Measurements from ENCODE around the gene PPFIA3.
A peak's percentile ranks its signal among the peaks of the same experiment; 100 is the strongest.
"Not testable (repeated sequence)": the region's sequence is repeated elsewhere in the genome, so short reads cannot be mapped to it uniquely, and the experiment has no call there.

Gene PPFIA3

GRCh38 chr19:49127225-49127624, 7.9 kb downstream of the PPFIA3 start:
- not testable (repeated sequence) for H3K9me3 Mint-ChIP-seq; H3K4me1 Mint-ChIP-seq (ENCODE audit: low read depth); H3K4me3 Mint-ChIP-seq; H3K27ac Mint-ChIP-seq; H3K27me3 Mint-ChIP-seq (ENCODE audit: low read depth); H3K36me3 Mint-ChIP-seq (ENCODE audit: low read depth)

DNA sequence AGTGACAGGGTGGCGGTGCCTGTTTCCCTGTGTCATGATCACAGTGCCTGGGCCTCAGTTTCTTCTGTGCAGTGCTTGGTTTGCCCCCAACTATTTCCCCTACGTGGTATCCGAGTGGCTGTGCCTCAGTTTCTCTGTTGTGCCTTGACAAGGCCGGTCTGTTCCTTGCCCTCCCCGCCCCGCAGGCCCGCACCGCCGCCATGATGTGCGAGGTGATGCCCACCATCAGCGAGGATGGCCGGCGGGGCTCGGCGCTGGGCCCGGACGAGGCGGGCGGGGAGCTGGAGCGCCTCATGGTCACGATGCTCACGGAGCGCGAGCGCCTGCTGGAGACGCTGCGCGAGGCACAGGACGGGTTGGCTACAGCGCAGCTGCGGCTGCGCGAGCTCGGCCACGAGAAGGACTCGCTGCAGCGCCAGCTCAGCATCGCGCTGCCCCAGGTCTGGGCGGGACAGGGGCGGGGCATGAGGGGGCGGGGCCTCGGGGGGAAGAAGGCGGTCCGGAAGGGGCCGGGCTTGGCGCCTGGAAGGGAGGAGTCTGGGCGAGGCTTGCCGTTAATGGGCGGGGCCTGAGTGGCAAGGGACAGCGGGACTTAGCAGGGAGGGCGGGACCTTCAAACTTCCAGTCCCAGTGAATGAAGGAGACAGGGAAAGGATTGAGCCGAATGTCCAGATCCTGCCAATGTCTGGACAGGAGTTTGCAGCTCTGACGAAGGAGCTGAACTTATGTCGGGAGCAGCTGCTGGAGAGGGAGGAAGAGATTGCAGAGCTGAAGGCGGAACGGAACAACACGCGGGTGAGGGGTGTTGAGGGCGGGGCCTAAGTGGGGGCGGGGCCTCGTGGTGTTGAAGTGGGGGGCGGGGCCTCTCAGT, 8.6 kb downstream of the PPFIA3 start:
- H3K9me3 Mint-ChIP-seq, result no peaks in the 10 kb centered on the region
- H3K36me3 Mint-ChIP-seq (ENCODE audit: low read depth), result no peaks in the 10 kb centered on the region
- H3K27ac Mint-ChIP-seq, result peak overlapping the region; percentile 75
- H3K27me3 Mint-ChIP-seq (ENCODE audit: low read depth), result peaks cover 5% of the 10 kb centered on the region
- peak overlapping the region; percentile 92 for H3K4me3 Mint-ChIP-seq
- H3K4me1 Mint-ChIP-seq (ENCODE audit: low read depth), result peaks cover 12% of the 10 kb centered on the region

DNA sequence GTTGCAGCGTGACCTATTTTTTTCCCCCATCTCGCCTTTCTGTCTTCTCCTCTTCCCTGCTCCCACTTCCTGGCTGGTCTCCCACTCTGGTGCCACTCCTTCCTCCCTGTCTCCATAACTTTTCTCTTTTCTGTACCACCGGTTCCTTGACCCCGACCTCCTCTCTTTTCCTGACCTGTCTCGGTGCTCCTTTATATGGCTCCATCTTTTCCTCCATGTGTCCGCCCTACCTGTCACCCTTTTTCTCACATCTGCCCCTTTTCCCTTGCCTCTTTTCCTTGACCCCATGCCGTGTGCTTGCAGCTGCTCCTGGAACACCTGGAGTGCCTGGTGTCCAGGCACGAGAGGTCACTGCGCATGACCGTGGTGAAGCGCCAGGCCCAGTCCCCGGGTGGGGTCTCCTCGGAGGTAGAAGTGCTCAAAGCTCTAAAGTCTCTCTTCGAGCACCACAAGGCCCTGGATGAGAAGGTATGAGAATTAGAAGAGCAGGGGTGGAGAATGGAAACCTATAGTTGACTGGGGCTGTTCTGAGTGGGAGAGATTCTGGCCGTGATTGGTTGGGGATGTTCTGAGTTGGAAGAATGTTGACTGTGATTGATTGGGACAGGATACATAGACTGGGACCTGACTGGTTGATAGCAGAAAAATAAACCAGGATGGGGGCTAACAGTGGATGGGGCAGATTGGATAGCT, 9.3 kb downstream of the PPFIA3 start:
- Mint-ChIP-seq H3K36me3 (ENCODE audit: low read depth) (peaks cover 1% of the 10 kb centered on the region), H3K4me3 (peak overlapping the region; percentile 92), H3K27ac (peak overlapping the region; percentile 11), H3K27me3 (ENCODE audit: low read depth) (peaks cover 2% of the 10 kb centered on the region), H3K4me1 (ENCODE audit: low read depth) (peaks cover 16% of the 10 kb centered on the region), H3K9me3 (no peaks in the 10 kb centered on the region)

- no peak overlapping the region for H3K4me3 Mint-ChIP-seq
- H3K27ac Mint-ChIP-seq, result no peak overlapping the region
- H3K4me1 Mint-ChIP-seq (ENCODE audit: low read depth), result peaks cover 20% of the 10 kb centered on the region
Measured at GRCh38 chr19:49129238-49129583, 9.9 kb downstream of the PPFIA3 start.

DNA sequence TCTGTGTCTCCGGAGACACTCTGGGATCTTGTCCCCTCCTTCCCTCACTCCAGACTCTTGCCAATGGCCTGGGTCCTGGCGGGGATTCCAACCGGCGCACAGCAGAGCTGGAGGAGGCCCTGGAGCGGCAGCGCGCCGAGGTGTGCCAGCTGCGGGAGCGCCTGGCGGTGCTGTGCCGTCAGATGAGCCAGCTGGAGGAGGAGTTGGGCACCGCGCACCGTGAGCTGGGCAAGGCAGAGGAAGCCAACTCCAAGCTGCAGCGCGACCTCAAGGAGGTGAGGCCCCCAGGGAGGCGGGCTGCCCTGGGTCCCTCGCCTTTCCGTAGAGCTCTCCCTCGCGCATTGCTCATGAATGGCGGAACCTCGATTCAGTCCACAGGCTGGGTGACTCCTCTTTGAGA, 11.0 kb downstream of the PPFIA3 start:
- Mint-ChIP-seq H3K4me3 (no peak overlapping the region), H3K36me3 (ENCODE audit: low read depth) (peaks cover 1% of the 10 kb centered on the region), H3K27me3 (ENCODE audit: low read depth) (no peaks in the 10 kb centered on the region), H3K27ac (no peak overlapping the region), H3K4me1 (ENCODE audit: low read depth) (peaks cover 21% of the 10 kb centered on the region), H3K9me3 (no peaks in the 10 kb centered on the region)

More at GRCh38 chr19:49129238-49129583, 9.9 kb downstream of the PPFIA3 start:
- Mint-ChIP-seq H3K36me3 (ENCODE audit: low read depth) (peaks cover 1% of the 10 kb centered on the region), H3K27me3 (ENCODE audit: low read depth) (no peaks in the 10 kb centered on the region), H3K9me3 (no peaks in the 10 kb centered on the region)

DNA sequence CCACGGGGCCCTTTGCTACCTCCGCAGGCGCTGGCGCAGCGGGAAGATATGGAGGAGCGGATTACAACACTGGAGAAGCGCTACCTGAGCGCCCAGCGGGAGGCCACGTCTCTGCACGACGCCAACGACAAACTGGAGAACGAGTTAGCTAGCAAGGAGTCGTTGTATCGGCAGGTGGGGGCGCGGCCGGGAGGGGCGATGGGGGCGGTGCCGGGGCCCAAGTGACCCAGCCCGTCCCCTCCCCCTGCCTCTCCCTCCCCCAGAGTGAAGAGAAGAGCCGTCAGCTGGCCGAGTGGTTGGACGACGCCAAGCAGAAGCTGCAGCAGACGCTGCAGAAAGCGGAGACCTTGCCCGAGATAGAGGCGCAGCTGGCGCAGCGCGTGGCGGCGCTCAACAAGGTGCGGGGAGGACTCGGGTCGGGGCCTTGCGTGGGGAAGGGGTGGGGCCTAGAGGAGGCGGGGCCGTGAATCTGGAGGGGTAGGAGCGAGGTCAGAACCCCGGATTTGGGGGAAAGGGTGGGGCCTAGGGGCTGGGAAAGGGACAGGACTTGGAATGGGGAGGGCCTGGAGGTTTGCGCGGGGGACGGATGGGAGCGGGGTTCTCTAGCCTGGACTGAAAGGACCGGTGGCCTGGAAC, 13.7 kb downstream of the PPFIA3 start:
- H3K27ac Mint-ChIP-seq, result no peak overlapping the region
- no peaks in the 10 kb centered on the region for H3K27me3 Mint-ChIP-seq (ENCODE audit: low read depth)
- H3K9me3 Mint-ChIP-seq, result no peaks in the 10 kb centered on the region
- peaks cover 1% of the 10 kb centered on the region for H3K36me3 Mint-ChIP-seq (ENCODE audit: low read depth)
- peaks cover 20% of the 10 kb centered on the region for H3K4me1 Mint-ChIP-seq (ENCODE audit: low read depth)
- H3K4me3 Mint-ChIP-seq, result peak overlapping the region; percentile 87

DNA sequence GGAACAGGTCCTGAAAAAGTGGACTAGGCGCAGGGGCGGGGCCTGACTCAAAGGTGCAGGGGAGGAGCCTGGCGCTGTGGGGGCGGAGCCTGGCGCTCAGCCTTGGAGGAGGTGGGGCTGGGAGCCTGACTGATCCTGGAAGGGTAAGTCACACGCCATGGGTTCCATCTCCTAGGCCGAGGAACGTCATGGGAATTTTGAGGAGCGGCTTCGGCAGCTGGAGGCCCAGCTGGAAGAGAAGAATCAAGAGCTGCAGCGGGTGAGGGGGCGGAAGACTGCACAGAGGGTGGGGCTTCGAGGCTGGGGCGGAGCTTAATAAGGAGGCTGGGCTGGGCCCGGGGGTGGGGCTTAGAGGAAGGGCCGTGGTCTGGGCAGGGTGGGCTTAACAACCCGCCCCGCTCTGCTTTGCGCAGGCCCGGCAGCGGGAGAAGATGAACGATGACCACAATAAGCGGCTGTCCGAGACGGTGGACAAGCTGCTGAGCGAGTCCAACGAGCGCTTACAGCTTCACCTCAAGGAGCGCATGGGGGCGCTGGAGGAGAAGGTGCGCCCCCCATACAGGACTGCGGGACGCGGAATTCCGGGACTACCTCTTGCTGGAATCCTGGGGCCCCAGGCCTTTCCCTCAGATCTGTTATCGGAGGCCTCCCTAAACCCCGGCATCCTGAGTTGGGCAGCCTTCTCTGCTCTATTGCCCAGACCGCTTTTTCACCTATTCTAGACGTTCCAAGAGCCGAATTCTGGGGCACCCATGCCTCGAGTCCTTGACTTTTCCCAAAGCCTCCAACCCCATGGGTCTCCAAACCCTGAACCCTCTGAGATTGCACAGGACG, 14.5 kb downstream of the PPFIA3 start:
- peak overlapping the region; percentile 36 for H3K27ac Mint-ChIP-seq
- H3K9me3 Mint-ChIP-seq, result no peaks in the 10 kb centered on the region
- peaks cover 15% of the 10 kb centered on the region for H3K4me1 Mint-ChIP-seq (ENCODE audit: low read depth)
- H3K27me3 Mint-ChIP-seq (ENCODE audit: low read depth), result no peaks in the 10 kb centered on the region
- peaks cover 1% of the 10 kb centered on the region for H3K36me3 Mint-ChIP-seq (ENCODE audit: low read depth)
- peak overlapping the region; percentile 87 for H3K4me3 Mint-ChIP-seq

DNA sequence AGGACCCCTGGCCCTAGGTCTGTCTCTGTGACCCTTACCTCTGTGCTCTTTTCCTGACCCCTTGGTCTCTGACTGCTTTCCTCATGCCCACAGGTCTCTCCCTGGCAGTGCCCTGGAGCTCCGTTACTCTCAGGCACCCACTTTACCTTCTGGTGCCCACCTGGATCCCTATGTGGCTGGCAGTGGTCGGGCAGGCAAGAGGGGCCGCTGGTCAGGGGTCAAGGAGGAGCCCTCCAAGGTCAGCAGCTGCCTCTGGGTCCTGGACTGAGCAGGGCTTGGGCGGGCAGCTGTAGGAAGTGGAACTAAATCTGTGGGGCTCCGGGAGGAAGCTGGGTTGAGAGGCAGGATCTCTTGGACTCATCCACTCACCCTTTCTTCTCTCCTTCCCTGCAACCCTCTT, 16.3 kb downstream of the PPFIA3 start:
- H3K9me3 Mint-ChIP-seq, result no peaks in the 10 kb centered on the region
- peaks cover 1% of the 10 kb centered on the region for H3K36me3 Mint-ChIP-seq (ENCODE audit: low read depth)
- peaks cover 13% of the 10 kb centered on the region for H3K4me1 Mint-ChIP-seq (ENCODE audit: low read depth)
- no peak overlapping the region for H3K4me3 Mint-ChIP-seq
- H3K27ac Mint-ChIP-seq, result no peak overlapping the region
- H3K27me3 Mint-ChIP-seq (ENCODE audit: low read depth), result no peaks in the 10 kb centered on the region

DNA sequence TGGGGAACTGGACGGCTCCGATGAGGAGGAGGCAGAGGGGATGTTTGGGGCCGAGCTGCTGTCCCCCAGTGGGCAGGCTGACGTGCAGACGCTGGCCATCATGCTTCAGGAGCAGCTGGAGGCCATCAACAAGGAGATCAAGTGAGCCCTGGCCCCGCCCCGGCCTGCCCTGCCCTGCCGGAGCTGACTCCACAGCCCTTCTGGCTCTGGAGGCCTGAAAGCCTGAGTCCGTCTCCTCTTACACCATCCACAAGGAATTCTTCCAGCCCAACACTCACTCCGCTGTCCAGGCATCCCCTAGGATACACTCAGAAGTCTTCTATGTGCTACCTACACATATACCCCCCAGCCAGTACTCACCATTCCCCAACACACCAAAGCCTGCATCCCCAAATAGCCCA, 17.4 kb downstream of the PPFIA3 start:
- H3K9me3 Mint-ChIP-seq, result no peaks in the 10 kb centered on the region
- H3K4me1 Mint-ChIP-seq (ENCODE audit: low read depth), result peaks cover 15% of the 10 kb centered on the region
- no peak overlapping the region for H3K4me3 Mint-ChIP-seq
- no peak overlapping the region for H3K27ac Mint-ChIP-seq
- peaks cover 1% of the 10 kb centered on the region for H3K36me3 Mint-ChIP-seq (ENCODE audit: low read depth)
- no peaks in the 10 kb centered on the region for H3K27me3 Mint-ChIP-seq (ENCODE audit: low read depth)

- Mint-ChIP-seq H3K36me3 (ENCODE audit: low read depth) (no peaks in the 10 kb centered on the region), H3K4me1 (ENCODE audit: low read depth) (peaks cover 16% of the 10 kb centered on the region), H3K27ac (no peak overlapping the region), H3K27me3 (ENCODE audit: low read depth) (peaks cover 3% of the 10 kb centered on the region), H3K4me3 (peak overlapping the region; percentile 23), H3K9me3 (no peaks in the 10 kb centered on the region)
Measured at GRCh38 chr19:49140951-49141350, 21.6 kb downstream of the PPFIA3 start.

DNA sequence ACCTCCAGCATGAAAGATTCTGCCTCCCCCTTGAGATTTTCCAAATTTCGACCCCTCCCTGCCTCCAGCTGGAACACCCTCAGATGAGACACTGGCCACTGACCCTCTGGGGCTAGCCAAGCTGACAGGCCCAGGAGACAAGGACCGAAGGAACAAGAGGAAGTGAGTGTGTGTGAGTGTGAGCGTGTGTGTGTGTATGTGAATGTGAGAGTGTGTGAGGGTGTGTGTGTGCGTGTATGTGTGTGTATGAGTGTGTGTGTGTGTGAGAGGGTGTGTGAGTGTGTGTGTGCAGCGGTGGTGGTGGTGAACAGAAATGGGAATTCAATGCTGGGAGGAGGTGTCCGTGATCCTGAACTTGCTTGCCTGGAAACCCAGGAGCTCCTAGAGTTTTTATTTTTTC, 22.0 kb downstream of the PPFIA3 start:
- peaks cover 5% of the 10 kb centered on the region for H3K27me3 Mint-ChIP-seq (ENCODE audit: low read depth)
- H3K4me3 Mint-ChIP-seq, result peak overlapping the region; percentile 23
- H3K4me1 Mint-ChIP-seq (ENCODE audit: low read depth), result peaks cover 18% of the 10 kb centered on the region
- no peaks in the 10 kb centered on the region for H3K36me3 Mint-ChIP-seq (ENCODE audit: low read depth)
- no peak overlapping the region for H3K27ac Mint-ChIP-seq
- H3K9me3 Mint-ChIP-seq, result no peaks in the 10 kb centered on the region

DNA sequence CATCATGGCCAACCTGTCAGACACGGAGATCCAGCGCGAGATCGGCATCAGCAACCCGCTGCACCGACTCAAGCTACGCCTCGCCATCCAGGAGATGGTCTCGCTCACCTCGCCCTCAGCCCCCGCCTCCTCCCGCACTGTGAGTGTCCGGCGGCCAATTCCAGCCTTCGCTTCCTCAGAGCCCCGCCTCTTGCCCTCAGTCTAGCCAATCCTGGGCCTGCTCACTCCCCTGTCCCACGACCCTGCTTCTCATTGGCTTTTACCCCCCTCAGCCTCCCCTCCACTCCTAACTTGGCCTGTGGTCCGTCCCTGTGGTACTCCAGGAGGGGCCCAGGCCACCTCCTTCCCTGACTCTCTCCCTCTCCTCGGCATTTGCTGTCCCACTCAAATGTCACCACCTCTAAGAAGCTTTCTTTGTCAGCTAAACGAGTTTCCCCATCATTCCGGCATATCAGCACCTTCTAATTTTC, 23.6 kb downstream of the PPFIA3 start:
- H3K4me1 Mint-ChIP-seq (ENCODE audit: low read depth), result peaks cover 19% of the 10 kb centered on the region
- no peaks in the 10 kb centered on the region for H3K9me3 Mint-ChIP-seq
- peaks cover 20% of the 10 kb centered on the region for H3K27me3 Mint-ChIP-seq (ENCODE audit: low read depth)
- no peaks in the 10 kb centered on the region for H3K36me3 Mint-ChIP-seq (ENCODE audit: low read depth)
- H3K27ac Mint-ChIP-seq, result peak overlapping the region; percentile 42
- peak overlapping the region; percentile 82 for H3K4me3 Mint-ChIP-seq

DNA sequence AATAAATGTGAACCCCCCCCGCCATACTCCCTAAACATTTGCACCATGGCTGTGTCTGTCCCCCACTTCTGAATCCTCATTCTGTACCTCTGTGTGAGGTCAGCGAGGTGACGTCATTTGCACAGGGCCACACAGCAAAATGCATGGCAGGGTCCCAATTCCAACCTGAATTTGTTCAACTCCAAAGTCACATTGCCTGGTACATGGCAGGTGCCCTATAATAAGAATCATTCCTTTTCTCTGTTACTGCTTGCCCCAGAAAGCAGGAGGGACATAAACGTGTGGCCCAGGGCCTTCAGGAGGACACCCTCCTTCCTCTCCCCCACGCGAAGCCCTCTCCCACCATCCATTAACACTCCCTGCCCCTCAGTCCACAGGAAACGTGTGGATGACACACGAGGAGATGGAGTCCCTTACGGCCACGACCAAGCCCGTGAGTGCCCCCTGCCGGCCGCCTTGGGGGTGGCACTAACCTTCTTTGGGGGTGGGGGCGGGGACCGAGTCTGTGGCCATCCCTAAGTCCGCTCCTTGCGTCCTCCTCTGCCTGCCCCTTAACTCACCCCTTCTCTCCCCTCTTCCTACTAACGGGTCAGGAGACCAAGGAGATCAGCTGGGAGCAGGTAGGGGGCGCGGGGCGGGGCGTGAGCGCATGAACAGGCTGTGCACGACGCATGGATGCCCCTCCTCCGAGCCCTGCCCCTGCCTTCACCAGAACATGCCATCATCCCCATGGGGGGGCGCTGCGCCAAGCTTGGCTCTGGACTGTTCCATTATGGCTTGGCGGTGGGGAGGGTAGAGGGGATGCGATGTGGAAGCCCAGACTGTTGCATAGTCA, 26.4 kb downstream of the PPFIA3 start:
- Mint-ChIP-seq H3K9me3 (no peaks in the 10 kb centered on the region), H3K27ac (no peak overlapping the region), H3K4me1 (ENCODE audit: low read depth) (peaks cover 28% of the 10 kb centered on the region), H3K27me3 (ENCODE audit: low read depth) (peaks cover 47% of the 10 kb centered on the region), H3K36me3 (ENCODE audit: low read depth) (no peaks in the 10 kb centered on the region), H3K4me3 (peak overlapping the region; percentile 63)
